ENCODE data around the gene IL32. TPM values are rescaled to one million over a fixed set of nuclear protein-coding genes. Genes with fewer than 3 reads are reported as not detected.
A peak's percentile ranks its signal among the peaks of the same experiment; 100 is the strongest.
"Not testable (repeated sequence)": the region's sequence is repeated elsewhere in the genome, so short reads cannot be mapped to it uniquely, and the experiment has no call there.

Gene IL32
- total and polyA plus RNA-seq, 2 donors, result 175 to 343 TPM

- H3K27me3 ChIP-seq (ENCODE audit: control insufficient read depth in 2 of 2, insufficient read depth in 1 of 2, low read length in 1 of 2), result peaks cover 11 to 34% of the 10 kb centered on the region in 2 donors
- not testable (repeated sequence) for DNase-seq (ENCODE audit: low read depth in 6 of 9, low spot score in 9 of 9); H3K4me3 ChIP-seq (ENCODE audit: low read length in 2 of 2); H3K9me3 ChIP-seq (ENCODE audit: control insufficient read depth in 2 of 2, insufficient read depth in 1 of 2, low read length in 1 of 2); H3K27ac ChIP-seq (ENCODE audit: low read depth in 1 of 2, low read length in 1 of 2)
- 95% methylated on average over 13 of the region's 13 CpGs for WGBS
- H3K4me1 ChIP-seq (ENCODE audit: control insufficient read depth in 2 of 2, insufficient read depth in 2 of 2, low read length in 2 of 2), result peaks cover 8 to 24% of the 10 kb centered on the region in 2 donors
- H3K36me3 ChIP-seq (ENCODE audit: control insufficient read depth in 2 of 2, insufficient read depth in 2 of 2, low read length in 1 of 2), result peaks cover 8 to 20% of the 10 kb centered on the region in 2 donors
Observed at GRCh38 chr16:3053330-3053710, 12.1 kb upstream of the IL32 start.

GRCh38 chr16:3054965-3055733 is 10.3 kb upstream of the IL32 start:
- Histone ChIP-seq H3K27ac (ENCODE audit: low read depth in 1 of 2, low read length in 1 of 2) (no peak overlapping the region), H3K36me3 (ENCODE audit: control insufficient read depth in 2 of 2, insufficient read depth in 2 of 2, low read length in 1 of 2) (peaks cover 8 to 20% of the 10 kb centered on the region in 2 donors), H3K9me3 (ENCODE audit: control insufficient read depth in 2 of 2, insufficient read depth in 1 of 2, low read length in 1 of 2) (no peaks in the 10 kb centered on the region), H3K27me3 (ENCODE audit: control insufficient read depth in 2 of 2, insufficient read depth in 1 of 2, low read length in 1 of 2) (peaks cover 0 to 18% of the 10 kb centered on the region in 2 donors), H3K4me3 (ENCODE audit: low read length in 2 of 2) (no peak overlapping the region), H3K4me1 (ENCODE audit: control insufficient read depth in 2 of 2, insufficient read depth in 2 of 2, low read length in 2 of 2) (peaks cover 16 to 35% of the 10 kb centered on the region in 2 donors)
- 62% methylated on average over 17 of the region's 17 CpGs for WGBS
- no peak for DNase-seq (ENCODE audit: low read depth in 6 of 9, low spot score in 9 of 9)

GRCh38 chr16:3055734-3056115 is 9.7 kb upstream of the IL32 start:
- H3K4me1 ChIP-seq (ENCODE audit: control insufficient read depth in 2 of 2, insufficient read depth in 2 of 2, low read length in 2 of 2), result peaks cover 22 to 40% of the 10 kb centered on the region in 2 donors
- H3K27ac ChIP-seq (ENCODE audit: low read depth in 1 of 2, low read length in 1 of 2); H3K4me3 ChIP-seq (ENCODE audit: low read length in 2 of 2); H3K9me3 ChIP-seq (ENCODE audit: control insufficient read depth in 2 of 2, insufficient read depth in 1 of 2, low read length in 1 of 2); DNase-seq (ENCODE audit: low read depth in 6 of 9, low spot score in 9 of 9): not testable (repeated sequence)
- peaks cover 8 to 20% of the 10 kb centered on the region in 2 donors for H3K36me3 ChIP-seq (ENCODE audit: control insufficient read depth in 2 of 2, insufficient read depth in 2 of 2, low read length in 1 of 2)
- H3K27me3 ChIP-seq (ENCODE audit: control insufficient read depth in 2 of 2, insufficient read depth in 1 of 2, low read length in 1 of 2), result peaks cover 0 to 13% of the 10 kb centered on the region in 2 donors
- 90% methylated on average over 9 of the region's 9 CpGs for WGBS

GRCh38 chr16:3056336-3057180 is 8.9 kb upstream of the IL32 start:
- no peak for DNase-seq (ENCODE audit: low read depth in 6 of 9, low spot score in 9 of 9)
- no peaks in the 10 kb centered on the region for H3K9me3 ChIP-seq (ENCODE audit: control insufficient read depth in 2 of 2, insufficient read depth in 1 of 2, low read length in 1 of 2)
- H3K27ac ChIP-seq (ENCODE audit: low read depth in 1 of 2, low read length in 1 of 2), result no peak overlapping the region
- peaks cover 22 to 44% of the 10 kb centered on the region in 2 donors for H3K4me1 ChIP-seq (ENCODE audit: control insufficient read depth in 2 of 2, insufficient read depth in 2 of 2, low read length in 2 of 2)
- peaks cover 8 to 20% of the 10 kb centered on the region in 2 donors for H3K36me3 ChIP-seq (ENCODE audit: control insufficient read depth in 2 of 2, insufficient read depth in 2 of 2, low read length in 1 of 2)
- H3K4me3 ChIP-seq (ENCODE audit: low read length in 2 of 2), result no peak overlapping the region
- WGBS, result 97% methylated on average over 19 of the region's 19 CpGs
- peaks cover 0 to 5% of the 10 kb centered on the region in 2 donors for H3K27me3 ChIP-seq (ENCODE audit: control insufficient read depth in 2 of 2, insufficient read depth in 1 of 2, low read length in 1 of 2)

GRCh38 chr16:3057181-3058138 is 8.0 kb upstream of the IL32 start:
- Histone ChIP-seq H3K4me1 (ENCODE audit: control insufficient read depth in 2 of 2, insufficient read depth in 2 of 2, low read length in 2 of 2) (peaks cover 22 to 49% of the 10 kb centered on the region in 2 donors), H3K9me3 (ENCODE audit: control insufficient read depth in 2 of 2, insufficient read depth in 1 of 2, low read length in 1 of 2) (no peaks in the 10 kb centered on the region), H3K36me3 (ENCODE audit: control insufficient read depth in 2 of 2, insufficient read depth in 2 of 2, low read length in 1 of 2) (peaks cover 8 to 20% of the 10 kb centered on the region in 2 donors), H3K27me3 (ENCODE audit: control insufficient read depth in 2 of 2, insufficient read depth in 1 of 2, low read length in 1 of 2) (peaks cover 0 to 5% of the 10 kb centered on the region in 2 donors), H3K27ac (ENCODE audit: low read depth in 1 of 2, low read length in 1 of 2) (no peak overlapping the region), H3K4me3 (ENCODE audit: low read length in 2 of 2) (peak overlapping the region; percentile 82 to 89)
- WGBS, result 95% methylated on average over 22 of the region's 22 CpGs
- no peak for DNase-seq (ENCODE audit: low read depth in 6 of 9, low spot score in 9 of 9)

GRCh38 chr16:3058139-3059030 is 7.1 kb upstream of the IL32 start:
- Histone ChIP-seq H3K36me3 (ENCODE audit: control insufficient read depth in 2 of 2, insufficient read depth in 2 of 2, low read length in 1 of 2) (peaks cover 8 to 20% of the 10 kb centered on the region in 2 donors), H3K9me3 (ENCODE audit: control insufficient read depth in 2 of 2, insufficient read depth in 1 of 2, low read length in 1 of 2) (no peaks in the 10 kb centered on the region), H3K27ac (ENCODE audit: low read depth in 1 of 2, low read length in 1 of 2) (peak overlapping the region; percentile 32 to 83), H3K27me3 (ENCODE audit: control insufficient read depth in 2 of 2, insufficient read depth in 1 of 2, low read length in 1 of 2) (peaks cover 0 to 5% of the 10 kb centered on the region in 2 donors), H3K4me1 (ENCODE audit: control insufficient read depth in 2 of 2, insufficient read depth in 2 of 2, low read length in 2 of 2) (peaks cover 22 to 45% of the 10 kb centered on the region in 2 donors), H3K4me3 (ENCODE audit: low read length in 2 of 2) (peak overlapping the region; percentile 82 to 89)
- peak in 5 of 9 donors; percentile 54 to 83 (median 64) for DNase-seq (ENCODE audit: low read depth in 6 of 9, low spot score in 9 of 9)
- WGBS, result 13% methylated on average over 77 of the region's 77 CpGs

GRCh38 chr16:3059041-3059722 is 6.3 kb upstream of the IL32 start:
- Histone ChIP-seq H3K4me3 (ENCODE audit: low read length in 2 of 2) (peak overlapping the region; percentile 82 to 89), H3K27ac (ENCODE audit: low read depth in 1 of 2, low read length in 1 of 2) (peak overlapping the region; percentile 68 to 83), H3K27me3 (ENCODE audit: control insufficient read depth in 2 of 2, insufficient read depth in 1 of 2, low read length in 1 of 2) (peaks cover 0 to 5% of the 10 kb centered on the region in 2 donors), H3K36me3 (ENCODE audit: control insufficient read depth in 2 of 2, insufficient read depth in 2 of 2, low read length in 1 of 2) (peaks cover 1 to 16% of the 10 kb centered on the region in 2 donors), H3K4me1 (ENCODE audit: control insufficient read depth in 2 of 2, insufficient read depth in 2 of 2, low read length in 2 of 2) (peaks cover 22 to 45% of the 10 kb centered on the region in 2 donors), H3K9me3 (ENCODE audit: control insufficient read depth in 2 of 2, insufficient read depth in 1 of 2, low read length in 1 of 2) (no peaks in the 10 kb centered on the region)
- peak in 8 of 9 donors; percentile 68 to 93 (median 84) for DNase-seq (ENCODE audit: low read depth in 6 of 9, low spot score in 9 of 9)
- under 1% methylated on average over 67 of the region's 67 CpGs for WGBS

Measured in thymus (tissue), 11 donors.